Measurements from ENCODE around the gene CHD6.
"Not testable (repeated sequence)": the region's sequence is repeated elsewhere in the genome, so short reads cannot be mapped to it uniquely, and the experiment has no call there.

Gene CHD6

DNA sequence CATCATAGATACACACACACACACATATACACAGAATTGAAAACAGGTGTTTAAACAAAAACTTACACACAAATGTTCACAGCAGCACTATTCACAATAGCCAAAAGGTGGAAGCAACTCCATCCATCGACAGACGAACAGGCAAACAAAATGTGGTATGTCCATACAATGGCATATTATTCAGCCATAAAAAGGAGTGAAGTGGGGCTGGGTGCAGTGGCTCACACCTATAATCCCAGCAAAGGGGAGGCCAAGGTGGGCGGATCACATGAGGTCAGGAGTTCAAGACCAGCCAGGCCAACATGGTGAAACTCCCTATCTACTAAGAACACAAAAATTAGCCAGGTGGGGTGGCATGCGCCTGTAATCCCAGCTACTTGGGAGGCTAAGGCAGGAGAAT lies 80.3 kb downstream of the CHD6 start:
- DNase-seq = no peak

DNA sequence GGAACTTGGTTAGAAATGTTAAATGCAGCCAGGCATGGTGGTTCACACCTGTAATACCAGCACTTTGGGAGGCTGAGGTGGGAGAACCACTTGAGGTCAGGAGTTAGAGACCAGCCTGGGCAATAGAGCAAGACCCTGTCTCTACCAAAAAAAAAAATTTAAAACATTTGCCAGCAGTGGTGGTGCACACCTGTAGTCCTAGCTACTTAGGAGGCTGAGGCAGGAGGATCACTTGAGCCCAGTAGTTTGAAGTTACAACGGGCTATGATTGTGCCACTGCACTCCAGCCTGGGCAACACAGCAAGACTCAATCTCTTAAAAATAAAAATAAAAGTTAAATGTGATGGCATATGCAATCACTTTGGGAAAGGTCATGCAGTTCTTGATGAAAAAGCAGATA lies 82.6 kb downstream of the CHD6 start:
- DNase-seq = not testable (repeated sequence)

DNA sequence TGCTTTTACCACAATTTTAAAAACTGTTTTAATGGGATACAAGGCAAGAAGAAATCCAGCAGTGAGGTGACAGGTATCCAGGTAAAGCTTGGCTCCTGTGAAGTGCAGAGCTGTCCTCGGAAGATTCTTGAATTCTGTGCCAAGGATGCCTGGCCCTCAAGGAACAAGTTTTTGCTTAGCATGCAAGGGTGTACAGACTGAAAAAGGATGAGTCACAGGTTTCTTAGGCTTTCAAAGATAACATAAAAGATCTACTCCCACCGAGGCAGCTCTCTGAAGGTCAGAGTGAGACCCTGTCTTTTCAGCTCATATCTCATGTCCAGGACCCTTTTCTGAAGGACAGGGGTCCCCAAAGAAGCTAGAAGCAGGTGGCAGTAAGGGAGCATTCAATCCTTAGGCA lies 83.3 kb downstream of the CHD6 start:
- DNase-seq = no peak

DNA sequence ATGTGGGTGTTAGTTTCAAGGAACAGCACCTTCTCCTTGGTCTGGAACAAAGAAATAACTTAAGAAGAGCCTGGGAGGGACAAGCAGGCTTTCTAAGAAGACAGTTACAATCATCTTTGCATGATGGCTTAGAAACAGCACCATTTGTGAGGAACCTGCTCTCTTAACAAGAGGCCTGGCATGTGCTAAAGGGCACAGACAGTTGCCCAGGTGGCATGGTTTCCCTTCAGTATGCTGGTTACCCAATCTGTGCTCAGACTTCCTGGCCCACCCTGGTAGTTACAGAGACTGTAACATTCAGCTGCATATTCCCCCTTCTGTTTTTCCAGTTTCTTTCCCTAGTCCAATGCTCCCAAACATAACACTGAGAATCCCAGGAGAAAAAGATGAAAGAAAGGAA lies 84.0 kb downstream of the CHD6 start:
- DNase-seq = no peak

DNA sequence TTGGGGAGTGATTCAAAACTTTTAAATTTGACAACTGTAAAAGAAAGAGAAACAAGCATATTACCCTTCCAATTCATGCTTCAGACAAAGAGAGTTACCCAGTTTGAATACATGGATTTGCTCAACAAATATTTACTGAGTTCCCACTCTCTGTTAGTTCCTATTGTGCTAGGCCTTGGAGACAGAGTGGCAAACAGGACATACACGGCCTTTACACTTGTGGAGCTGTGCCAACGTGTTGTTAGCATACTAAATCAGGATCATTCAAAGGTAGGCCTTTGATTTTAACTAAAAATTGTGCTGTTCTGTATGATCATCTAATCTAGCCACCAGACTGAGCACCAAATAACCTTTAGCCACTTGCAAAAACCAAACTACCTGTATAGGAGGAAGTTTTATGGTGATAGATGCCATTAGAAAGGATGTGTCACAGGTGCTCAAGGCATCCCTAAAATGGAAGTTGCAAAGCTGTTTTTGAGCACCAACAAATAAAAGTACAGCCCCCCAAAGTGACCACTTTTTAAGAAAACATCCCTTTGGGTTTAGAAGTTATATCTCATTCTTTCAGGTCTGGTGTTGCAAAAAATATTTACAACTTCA lies 84.5 kb downstream of the CHD6 start:
- no peak for DNase-seq

DNA sequence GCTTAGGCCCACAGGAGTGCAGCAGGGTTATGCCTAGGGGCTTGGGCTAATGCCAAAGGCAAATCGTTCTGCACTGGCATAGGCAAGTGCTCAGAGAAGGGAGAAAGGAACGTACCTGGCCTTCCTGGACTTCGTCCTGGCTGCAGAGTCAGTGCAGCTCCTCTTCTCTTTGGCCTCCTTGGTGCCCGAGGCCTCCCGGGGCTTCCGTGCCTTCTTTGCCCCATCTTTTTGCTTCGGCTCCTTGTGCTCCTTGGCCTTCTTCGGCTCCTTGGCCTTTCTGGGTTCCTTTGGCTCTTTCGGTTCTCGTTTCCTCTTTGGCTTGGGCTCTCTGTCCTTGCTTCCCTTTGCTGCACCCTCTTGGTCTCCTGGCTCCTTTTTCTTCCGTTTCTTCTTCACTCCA lies 85.2 kb downstream of the CHD6 start:
- no peak for DNase-seq

DNA sequence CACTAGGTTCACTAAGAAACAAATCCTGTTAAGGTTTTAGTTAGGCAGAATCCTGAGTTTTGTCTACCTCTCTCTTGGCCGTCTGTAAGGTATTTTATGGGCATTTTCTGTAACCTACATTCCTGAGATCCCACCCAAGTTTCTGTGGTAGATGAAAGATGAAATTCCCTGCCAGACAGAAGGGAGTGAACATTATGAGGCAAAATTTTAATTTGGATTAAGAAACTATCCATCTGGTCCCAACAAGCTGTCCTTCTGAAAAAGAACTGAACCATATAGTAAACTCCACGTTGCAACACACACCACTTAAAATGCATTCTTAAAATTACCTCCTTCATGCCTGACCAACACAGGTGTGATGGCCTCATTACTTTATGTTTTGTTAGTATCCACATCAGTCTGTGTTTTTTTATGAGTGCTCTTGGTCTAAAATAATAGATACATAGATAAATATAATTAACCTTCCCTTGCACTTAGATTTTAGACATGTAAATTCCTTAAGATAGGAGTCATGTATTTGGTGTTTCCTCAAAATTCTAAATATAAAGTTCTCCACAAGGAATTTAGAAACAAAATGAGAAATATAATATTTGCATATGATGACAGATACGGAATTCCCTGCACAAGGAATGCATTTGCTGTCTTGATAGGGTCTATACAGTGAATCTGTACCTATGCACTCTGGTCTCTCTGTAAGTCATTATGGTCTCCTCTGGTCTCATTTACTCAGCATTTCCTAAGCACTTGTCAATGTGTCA lies 86.5 kb downstream of the CHD6 start:
- DNase-seq = no peak

DNA sequence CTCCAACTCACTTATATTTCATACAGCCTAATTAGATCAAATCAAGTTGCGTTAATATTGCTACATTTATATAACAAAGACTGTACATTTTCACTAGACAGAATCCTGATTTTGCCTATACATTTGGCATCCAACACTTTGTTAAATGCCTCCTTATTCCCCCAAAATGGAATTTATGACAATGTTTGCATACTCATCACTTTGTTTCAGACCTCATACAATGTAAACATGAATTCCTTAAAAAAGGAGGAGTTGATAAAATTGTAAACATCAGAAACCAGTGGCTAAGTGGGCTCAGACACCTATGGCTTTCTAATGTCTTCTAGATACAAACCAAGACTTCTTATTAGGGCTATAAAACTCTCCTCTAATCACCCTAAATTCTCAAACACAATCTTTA lies 87.3 kb downstream of the CHD6 start:
- DNase-seq = no peak

DNA sequence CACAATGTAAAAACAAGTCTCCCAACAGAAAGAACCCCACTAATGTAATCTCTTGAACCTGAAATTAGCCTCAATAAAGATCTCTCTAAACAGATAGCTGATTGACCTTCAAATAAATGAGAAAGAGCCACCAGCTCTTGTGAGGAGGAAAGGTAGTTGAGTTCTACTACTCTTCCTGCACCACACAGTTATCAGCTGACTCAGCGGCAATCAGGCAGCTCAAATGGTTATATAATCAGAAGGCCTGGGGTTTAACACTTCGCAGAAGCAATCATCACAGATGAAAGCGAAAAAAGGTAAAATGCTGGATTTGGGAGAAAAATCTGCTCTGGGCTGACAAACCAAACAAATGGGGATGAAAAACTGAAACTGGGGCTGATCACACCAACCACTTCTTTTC lies 91.8 kb downstream of the CHD6 start:
- no peak for DNase-seq

DNA sequence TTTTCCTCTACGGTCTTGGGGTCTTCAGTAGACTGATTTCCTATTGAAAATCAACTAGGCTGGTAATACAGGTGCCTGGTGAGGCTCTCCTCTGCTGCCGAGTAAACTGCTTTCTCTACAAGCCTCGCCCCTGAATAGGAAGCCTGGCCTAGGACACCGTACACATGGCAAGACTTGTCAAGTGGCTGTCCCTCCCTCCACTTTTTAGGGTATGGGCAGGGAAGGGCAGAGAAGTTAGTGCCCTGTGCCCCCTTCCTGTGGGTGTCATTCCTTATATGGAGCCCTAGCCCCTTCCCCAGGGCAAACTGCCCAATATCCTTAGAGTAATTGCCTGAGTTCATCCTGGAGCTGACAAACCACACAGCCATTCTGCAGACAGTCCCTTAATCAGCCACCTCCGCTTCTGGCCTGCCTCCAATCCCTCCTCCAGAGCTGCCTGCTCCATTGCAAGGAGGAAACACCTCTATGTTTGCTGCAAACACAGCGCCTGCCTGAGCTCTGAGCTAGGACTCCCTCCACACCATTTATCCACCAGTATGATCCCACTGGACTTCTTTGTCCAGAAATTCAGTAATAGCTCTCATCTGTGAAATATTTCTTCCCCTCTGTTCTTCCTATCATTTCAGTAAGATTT lies 93.1 kb downstream of the CHD6 start:
- DNase-seq = peak; percentile 72

DNA sequence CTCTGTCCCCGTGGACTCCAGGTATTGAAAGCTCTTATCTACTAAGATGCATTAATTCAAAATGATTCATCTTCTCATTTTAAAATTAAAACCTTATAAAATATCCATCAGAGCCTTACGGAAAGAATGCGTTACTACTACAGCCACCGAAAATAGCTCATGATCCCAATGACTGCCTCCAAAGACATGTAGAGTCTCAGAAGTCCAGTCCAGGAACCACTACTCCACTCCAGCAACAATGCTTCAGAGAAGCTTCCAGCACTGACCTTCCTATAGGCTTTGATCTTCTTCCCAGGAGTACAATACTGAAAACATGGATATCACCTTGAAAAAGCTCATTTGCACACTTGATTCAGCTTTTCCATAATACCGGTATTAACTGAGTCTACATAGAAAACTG lies 94.3 kb downstream of the CHD6 start:
- no peak for DNase-seq

DNA sequence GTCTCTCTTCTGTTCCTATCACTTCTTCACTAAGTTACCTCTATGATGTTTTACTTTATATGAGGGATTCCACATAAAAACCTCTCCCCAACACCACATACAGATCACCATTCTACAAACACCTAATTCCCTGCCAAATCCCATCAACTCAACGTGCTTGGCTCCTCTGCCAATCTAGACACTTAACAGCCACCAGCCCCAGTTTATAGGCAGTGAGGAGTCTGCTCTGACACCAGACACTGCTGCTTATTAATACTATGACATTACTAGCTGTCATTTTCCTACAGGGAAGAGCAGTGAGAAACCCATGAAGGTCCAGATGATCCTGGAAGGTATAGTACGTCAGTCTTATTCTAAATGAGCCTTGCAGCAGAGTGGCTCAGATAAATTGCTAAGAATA lies 104.3 kb downstream of the CHD6 start:
- DNase-seq = no peak

DNA sequence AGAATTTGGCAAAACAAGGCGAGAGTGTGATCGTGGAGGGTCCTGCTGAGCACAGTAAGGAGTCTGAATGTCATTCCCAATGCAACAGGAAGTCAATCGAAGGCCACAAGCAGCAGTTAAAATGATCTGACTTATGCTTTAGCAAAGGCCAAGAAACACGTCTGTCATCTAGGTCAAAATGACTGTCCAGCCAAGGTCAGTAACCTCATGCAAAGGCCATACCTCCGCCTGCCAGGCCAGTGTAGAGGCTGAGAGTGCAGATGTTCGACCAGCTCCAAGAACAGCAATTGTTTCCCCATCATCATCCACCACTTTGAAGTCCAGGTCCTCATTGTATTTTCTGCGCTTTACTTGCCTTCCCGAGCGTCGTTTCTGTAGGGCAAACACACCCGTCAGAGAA lies 105.6 kb downstream of the CHD6 start:
- DNase-seq = no peak

DNA sequence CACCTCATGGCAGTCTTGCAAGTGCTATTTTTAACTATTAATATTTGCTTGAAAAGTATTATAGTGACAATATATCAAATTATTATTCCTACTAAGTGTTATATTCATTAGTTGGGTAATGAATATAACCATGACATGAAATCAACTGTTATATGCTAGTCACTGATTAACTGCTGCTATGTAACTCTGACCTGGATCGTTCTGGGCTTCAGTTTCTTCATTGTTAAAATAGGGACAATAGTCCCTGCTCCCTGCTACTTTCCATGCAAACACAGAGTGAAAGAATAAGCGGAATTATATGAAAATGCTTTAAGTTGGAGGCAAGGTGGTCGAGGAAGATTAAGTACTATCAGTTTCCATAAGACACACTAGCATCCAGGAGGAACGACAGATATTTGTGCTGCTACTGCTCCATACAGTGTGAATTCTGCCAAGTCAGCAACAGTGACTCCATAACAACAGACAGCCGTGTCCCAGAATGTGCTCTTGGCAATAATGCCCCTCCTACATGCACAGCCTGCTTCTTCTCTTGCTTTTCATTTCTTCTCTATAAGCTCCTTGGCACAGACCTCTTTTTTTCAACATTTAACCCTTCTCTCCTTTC lies 107.2 kb downstream of the CHD6 start:
- no peak for DNase-seq

DNA sequence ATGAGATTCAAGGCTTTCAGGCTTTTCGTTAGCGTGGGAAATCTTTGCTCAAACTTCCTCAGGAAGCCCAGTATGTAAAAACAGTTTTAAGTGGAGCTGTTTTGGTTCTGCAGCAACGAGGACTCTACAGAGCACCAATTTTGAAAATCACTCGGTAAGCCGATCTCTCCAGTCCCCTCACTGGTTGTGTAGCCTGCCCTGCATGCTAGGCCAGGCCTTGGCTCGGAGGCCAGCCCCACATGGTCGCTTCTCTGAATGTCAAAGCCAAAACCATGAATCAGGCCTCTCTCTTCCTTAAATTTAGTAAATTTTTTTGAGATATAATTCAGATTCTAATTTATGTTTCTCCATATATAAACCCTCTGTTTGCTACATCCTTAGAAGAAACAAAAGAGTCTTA lies 108.0 kb downstream of the CHD6 start:
- no peak for DNase-seq

DNA sequence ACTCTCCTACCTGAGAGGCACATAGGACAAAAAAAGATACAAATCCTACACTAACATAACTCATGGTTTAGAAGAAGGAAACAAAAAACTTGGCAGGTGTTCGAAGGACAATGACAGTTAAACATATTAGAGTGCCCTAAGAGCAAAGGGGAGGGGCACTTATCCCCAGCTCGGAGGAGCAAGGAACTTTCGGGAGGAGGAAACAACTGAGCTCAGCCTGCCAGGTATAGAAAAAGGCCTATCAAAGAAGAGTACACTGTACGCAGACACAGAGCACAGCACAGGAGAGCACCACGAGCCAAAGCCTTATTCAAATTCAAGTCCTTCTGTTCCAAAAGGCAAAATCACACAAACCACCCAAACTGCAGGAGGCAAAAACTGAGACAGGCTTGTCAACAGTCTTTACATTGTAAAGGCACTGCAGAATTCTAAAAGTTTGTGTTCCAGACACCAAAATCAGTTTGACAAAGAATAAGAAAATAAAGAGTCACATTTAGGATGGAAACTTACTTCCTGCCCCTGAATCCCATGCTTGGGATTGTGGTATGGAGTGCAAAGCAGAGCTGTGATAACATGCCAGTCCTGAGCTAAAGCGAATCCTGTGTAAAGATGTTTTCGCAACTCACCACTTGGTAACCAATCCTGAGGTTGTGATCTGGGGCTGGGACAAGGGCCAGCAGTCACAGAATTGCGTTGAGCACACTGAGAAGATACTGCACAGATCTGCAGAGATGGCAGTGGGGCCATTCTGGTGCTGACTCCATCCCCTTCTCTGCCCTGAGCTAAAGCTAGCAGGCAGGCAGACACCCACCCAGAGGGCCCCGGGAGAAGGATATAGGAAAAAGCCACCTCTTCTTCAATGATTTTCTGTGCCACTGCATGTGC lies 108.6 kb downstream of the CHD6 start:
- peak; percentile 22 for DNase-seq

DNA sequence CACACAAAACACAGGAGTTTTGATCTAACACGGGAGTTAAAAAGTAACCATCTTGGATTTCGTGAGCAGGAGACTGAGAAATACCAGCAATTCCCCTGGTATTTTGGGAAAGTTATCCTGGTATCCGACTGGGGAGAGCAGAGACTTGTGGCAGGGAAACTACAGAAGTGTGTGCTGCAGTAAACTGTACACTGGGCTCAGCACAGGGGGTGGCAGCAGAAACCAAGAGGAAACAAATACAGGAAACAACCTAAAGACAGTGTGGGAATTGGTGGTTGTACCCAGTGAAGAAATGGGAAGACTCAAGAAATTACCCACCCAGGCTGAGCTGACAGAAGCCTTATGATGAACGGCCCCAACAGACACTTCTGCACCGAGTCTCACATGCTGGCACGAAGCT lies 109.8 kb downstream of the CHD6 start:
- no peak for DNase-seq

DNA sequence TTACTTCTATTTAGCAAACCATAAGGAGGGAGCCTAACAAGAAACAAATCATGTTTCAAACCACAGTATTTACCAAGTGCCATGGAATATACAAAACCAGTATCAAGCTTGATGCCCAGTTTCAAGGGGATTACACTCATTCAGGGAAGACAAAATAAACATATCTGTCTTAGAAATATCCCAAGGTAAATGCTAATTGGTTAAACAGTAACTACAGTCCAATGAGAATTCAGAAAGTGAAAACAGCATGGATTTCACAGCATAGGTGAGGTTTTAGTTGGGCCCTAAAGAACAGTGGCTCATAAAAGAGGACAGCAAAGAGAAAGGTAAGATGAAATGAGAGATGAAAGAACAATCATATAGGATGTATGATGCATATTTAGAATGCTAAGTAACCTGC lies 110.3 kb downstream of the CHD6 start:
- no peak for DNase-seq

DNA sequence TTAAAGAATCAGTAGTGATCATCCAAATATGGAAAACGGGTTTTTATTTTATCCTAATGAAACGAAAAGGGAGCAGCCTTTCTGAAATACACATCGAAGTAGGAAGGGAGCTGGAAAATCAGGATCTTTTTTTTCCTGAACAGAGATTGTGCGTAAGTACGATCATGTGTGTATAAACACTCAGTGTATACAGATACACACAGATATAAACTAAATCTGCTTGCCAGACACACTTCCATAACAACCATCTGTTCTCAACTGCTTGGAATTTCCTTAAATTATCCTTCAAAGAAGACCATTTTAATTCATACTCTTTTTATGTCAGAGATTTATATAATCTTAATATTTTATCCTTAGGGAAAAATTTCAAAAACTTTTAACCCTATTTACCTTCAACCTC lies 110.7 kb downstream of the CHD6 start:
- DNase-seq = no peak

DNA sequence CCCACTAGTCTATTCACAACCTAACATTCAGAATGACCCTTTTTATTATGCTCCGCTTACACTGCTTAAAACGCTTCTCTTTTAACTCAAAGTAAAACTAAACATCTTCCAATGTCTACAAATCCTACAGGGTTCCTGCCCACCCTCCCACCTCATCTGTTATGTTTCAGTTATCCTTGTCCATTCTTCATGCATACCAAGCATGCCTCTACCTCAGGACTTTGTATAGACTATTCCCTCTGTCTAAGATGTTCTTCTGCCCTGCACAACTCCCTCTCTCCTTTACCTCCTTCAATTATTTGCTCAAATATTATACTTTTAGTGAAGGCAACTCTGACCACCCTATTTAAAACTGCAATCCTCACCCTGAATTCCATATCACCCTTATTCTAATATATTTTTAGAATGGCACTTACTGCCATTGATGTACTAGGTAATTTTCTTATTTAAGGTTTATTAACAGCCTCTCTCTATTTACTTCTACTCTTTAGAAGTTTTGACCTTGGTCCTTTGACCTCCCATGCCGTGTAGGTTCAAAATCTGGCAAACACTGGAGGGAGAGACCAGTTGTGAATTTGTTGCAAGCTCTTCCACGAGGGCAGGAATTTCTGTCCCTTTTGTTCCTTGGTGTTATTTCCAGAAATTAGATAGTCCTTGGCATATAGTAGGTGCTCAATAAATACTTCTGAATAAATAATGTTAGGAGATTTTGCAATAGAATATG lies 111.8 kb downstream of the CHD6 start:
- DNase-seq = no peak

DNA sequence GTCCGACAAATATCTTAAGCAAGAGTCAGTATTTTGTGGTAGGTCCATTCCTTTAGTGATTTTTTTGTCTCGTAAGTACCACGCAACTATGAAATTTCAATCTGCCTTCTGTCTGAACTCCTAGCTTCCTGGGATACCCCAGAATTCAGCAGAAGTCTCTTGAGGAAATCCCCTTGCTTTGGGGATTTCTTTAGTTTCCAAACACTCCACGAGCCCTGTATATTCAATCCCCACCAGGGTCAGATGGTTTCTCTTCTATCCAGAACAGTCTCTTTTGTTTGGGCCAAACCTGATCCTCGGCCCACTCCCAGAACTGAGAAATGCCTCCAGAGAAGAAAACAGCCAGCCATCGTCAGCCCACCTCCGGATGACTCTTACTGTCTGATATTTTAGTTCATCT lies 113.0 kb downstream of the CHD6 start:
- DNase-seq = no peak

DNA sequence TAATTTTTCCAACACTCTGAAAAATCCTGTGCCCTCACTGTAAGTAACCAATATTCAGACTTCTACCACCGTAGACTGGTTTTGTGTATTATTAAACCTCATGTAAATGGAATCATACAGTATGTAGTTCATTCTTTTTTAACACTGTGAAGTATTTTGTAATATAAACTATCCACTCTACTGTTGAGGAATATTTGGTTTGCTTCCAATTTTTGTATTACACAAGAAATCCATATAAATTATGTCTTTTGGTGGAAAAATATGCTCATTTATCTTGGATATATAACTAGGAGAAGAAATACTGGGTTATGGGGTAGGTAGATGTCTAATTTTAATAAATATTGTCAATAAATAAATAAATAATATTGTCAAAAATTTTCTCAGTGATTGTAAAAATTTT lies 116.8 kb downstream of the CHD6 start:
- DNase-seq = no peak
